Measurements from ENCODE around the gene OTOP1. TPM values are rescaled to one million over a fixed set of nuclear protein-coding genes. Genes with fewer than 3 reads are reported as not detected.
"Not testable (repeated sequence)": the region's sequence is repeated elsewhere in the genome, so short reads cannot be mapped to it uniquely, and the experiment has no call there.

OTOP1 gene
- total RNA-seq, 2 donors from 2014 or later: not detected

GRCh38 chr4:4204401-4204745 is 22.4 kb downstream of the OTOP1 start:
- no peak overlapping the region for H3K27ac ChIP-seq
- H3K36me3 ChIP-seq: no peaks in the 10 kb centered on the region
- no peaks in the 10 kb centered on the region for H3K27me3 ChIP-seq (replicated peaks; ENCODE audit: insufficient read depth)
- no peaks in the 10 kb centered on the region for H3K4me1 ChIP-seq (replicated peaks)
- intact Hi-C loops (cut with DNase I): no loop called here
- DNase-seq (ENCODE audit: low spot score): no peak
- H3K9me3 ChIP-seq: no peaks in the 10 kb centered on the region
- TF ChIP-seq CTCF (IDR thresholded peaks at IDR 0.05) (no peak), POLR2A (IDR thresholded peaks at IDR 0.05) (no peak)
- no peak overlapping the region for H3K4me3 ChIP-seq
- 67% methylated on average over 3 of the region's 3 CpGs for whole genome bisulfite sequencing

GRCh38 chr4:4203688-4204400 is 22.9 kb downstream of the OTOP1 start:
- no peak overlapping the region for H3K27ac ChIP-seq
- WGBS: 65% methylated on average over 10 of the region's 10 CpGs
- no peaks in the 10 kb centered on the region for H3K36me3 ChIP-seq
- H3K27me3 ChIP-seq (replicated peaks; ENCODE audit: insufficient read depth): no peaks in the 10 kb centered on the region
- no peak overlapping the region for H3K4me3 ChIP-seq
- no peaks in the 10 kb centered on the region for H3K9me3 ChIP-seq
- intact Hi-C loops (cut with DNase I): no loop called here
- TF ChIP-seq POLR2AphosphoS5 (IDR thresholded peaks at IDR 0.05) (no peak), CTCF (IDR thresholded peaks at IDR 0.05) (no peak), POLR2A (IDR thresholded peaks at IDR 0.05) (no peak)
- DNase-seq (ENCODE audit: low spot score): no peak
- no peaks in the 10 kb centered on the region for H3K4me1 ChIP-seq (replicated peaks)

- Histone ChIP-seq H3K36me3 (no peaks in the 10 kb centered on the region), H3K4me1 (replicated peaks) (no peaks in the 10 kb centered on the region), H3K27ac (no peak overlapping the region), H3K9me3 (no peaks in the 10 kb centered on the region), H3K4me3 (no peak overlapping the region), H3K27me3 (replicated peaks; ENCODE audit: insufficient read depth) (no peaks in the 10 kb centered on the region)
- 58% methylated on average over 4 of the region's 4 CpGs for WGBS
- intact Hi-C loops (cut with DNase I): no loop called here
- TF ChIP-seq POLR2AphosphoS5 (IDR thresholded peaks at IDR 0.05) (no peak), POLR2A (IDR thresholded peaks at IDR 0.05) (no peak), CTCF (IDR thresholded peaks at IDR 0.05) (no peak)
- DNase-seq (ENCODE audit: low spot score): no peak
Observed at GRCh38 chr4:4202510-4202909, 24.2 kb downstream of the OTOP1 start.

GRCh38 chr4:4200624-4201023 is 26.1 kb downstream of the OTOP1 start:
- intact Hi-C loops (cut with DNase I): no loop called here
- no peak overlapping the region for H3K4me3 ChIP-seq
- no peaks in the 10 kb centered on the region for H3K36me3 ChIP-seq
- no peaks in the 10 kb centered on the region for H3K27me3 ChIP-seq (replicated peaks; ENCODE audit: insufficient read depth)
- no peaks in the 10 kb centered on the region for H3K4me1 ChIP-seq (replicated peaks)
- DNase-seq (ENCODE audit: low spot score): no peak
- WGBS: 26% methylated on average over 4 of the region's 4 CpGs
- TF ChIP-seq POLR2AphosphoS5 (IDR thresholded peaks at IDR 0.05) (no peak), CTCF (IDR thresholded peaks at IDR 0.05) (no peak), POLR2A (IDR thresholded peaks at IDR 0.05) (no peak)
- H3K27ac ChIP-seq: no peak overlapping the region
- H3K9me3 ChIP-seq: no peaks in the 10 kb centered on the region

GRCh38 chr4:4195354-4195753 is 31.4 kb downstream of the OTOP1 start:
- no peaks in the 10 kb centered on the region for H3K9me3 ChIP-seq
- H3K27me3 ChIP-seq (replicated peaks; ENCODE audit: insufficient read depth): no peaks in the 10 kb centered on the region
- DNase-seq (ENCODE audit: low spot score): no peak
- TF ChIP-seq POLR2AphosphoS5 (IDR thresholded peaks at IDR 0.05) (no peak), POLR2A (IDR thresholded peaks at IDR 0.05) (no peak), CTCF (IDR thresholded peaks at IDR 0.05) (no peak)
- no peaks in the 10 kb centered on the region for H3K4me1 ChIP-seq (replicated peaks)
- H3K27ac ChIP-seq: no peak overlapping the region
- no peaks in the 10 kb centered on the region for H3K36me3 ChIP-seq
- intact Hi-C loops (cut with DNase I): no loop called here
- H3K4me3 ChIP-seq: no peak overlapping the region
- 95% methylated on average over 3 of the region's 3 CpGs for WGBS

- H3K27ac ChIP-seq; DNase-seq (ENCODE audit: low spot score); H3K4me3 ChIP-seq; intact Hi-C loops (cut with DNase I); H3K36me3 ChIP-seq; H3K4me1 ChIP-seq (replicated peaks); H3K27me3 ChIP-seq (replicated peaks; ENCODE audit: insufficient read depth); H3K9me3 ChIP-seq: not testable (repeated sequence)
- 54% methylated on average over 3 of the region's 3 CpGs for WGBS
Observed at GRCh38 chr4:4188557-4188956, 38.2 kb downstream of the OTOP1 start.

Data from prostate gland (tissue), 2 donors.